SK-N-SH (cell line): ENCODE measurements around the gene MAPRE3.

Source experiments
- MXI1 ChIP-seq: IDR thresholded peaks from 2 replicates; pipeline ENCODE4 v1.6.1; 2012; ENCODE audit warnings: mild to moderate bottlenecking, low read depth, low read length, improper control_type of control experiment
- POLR2AphosphoS5 ChIP-seq: IDR thresholded peaks from 2 replicates; pipeline ENCODE4 v1.6.1; 2012; ENCODE audit warnings: low read depth, low read length
- SIN3A ChIP-seq: IDR thresholded peaks from 2 replicates; pipeline ENCODE4 v1.6.1; 2012; ENCODE audit warnings: low read depth, mild to moderate bottlenecking, low read length, moderate library complexity, borderline replicate concordance
- TF ChIP-seq, protein P1 (sequence below): fragments of 200-600 bp; sonication (generic); IDR thresholded peaks from 2 replicates; pipeline ENCODE4 v1.6.1; 2017; ENCODE audit warnings: antibody characterized with exemption, mild to moderate bottlenecking, moderate library complexity

DNA sequence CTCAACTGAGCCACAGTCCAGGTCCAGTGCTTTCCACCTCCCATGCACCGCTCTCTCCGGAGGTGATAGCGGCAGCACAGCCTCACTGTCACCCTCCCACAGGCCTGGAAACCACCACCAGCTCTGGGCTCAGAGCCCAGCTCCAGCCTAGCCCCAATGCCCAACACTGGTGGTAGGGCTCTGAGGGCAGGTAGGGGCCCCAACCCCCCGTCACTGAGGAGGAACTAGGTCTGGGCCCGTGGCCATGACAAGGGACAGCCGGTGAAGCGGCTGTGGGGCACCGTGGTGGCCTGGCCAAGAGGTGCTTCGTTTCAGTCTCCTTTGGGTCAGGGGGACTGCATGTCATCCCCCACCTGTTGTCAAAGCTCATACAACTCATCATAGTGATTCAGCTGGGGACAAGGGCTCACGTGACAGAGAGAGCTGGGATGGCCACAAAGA, 56.8 kb downstream of the MAPRE3 start:
- TF ChIP-seq MXI1: no peak
- TF ChIP-seq SIN3A: no peak
- TF ChIP-seq POLR2AphosphoS5: no peak
- TF ChIP-seq, protein P1, sequence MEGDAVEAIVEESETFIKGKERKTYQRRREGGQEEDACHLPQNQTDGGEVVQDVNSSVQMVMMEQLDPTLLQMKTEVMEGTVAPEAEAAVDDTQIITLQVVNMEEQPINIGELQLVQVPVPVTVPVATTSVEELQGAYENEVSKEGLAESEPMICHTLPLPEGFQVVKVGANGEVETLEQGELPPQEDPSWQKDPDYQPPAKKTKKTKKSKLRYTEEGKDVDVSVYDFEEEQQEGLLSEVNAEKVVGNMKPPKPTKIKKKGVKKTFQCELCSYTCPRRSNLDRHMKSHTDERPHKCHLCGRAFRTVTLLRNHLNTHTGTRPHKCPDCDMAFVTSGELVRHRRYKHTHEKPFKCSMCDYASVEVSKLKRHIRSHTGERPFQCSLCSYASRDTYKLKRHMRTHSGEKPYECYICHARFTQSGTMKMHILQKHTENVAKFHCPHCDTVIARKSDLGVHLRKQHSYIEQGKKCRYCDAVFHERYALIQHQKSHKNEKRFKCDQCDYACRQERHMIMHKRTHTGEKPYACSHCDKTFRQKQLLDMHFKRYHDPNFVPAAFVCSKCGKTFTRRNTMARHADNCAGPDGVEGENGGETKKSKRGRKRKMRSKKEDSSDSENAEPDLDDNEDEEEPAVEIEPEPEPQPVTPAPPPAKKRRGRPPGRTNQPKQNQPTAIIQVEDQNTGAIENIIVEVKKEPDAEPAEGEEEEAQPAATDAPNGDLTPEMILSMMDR: no peak
